ENCODE measurements around the gene BRAP.
A peak's percentile ranks its signal among the peaks of the same experiment; 100 is the strongest.
"Not testable (repeated sequence)": the region's sequence is repeated elsewhere in the genome, so short reads cannot be mapped to it uniquely, and the experiment has no call there.

Gene BRAP

DNA sequence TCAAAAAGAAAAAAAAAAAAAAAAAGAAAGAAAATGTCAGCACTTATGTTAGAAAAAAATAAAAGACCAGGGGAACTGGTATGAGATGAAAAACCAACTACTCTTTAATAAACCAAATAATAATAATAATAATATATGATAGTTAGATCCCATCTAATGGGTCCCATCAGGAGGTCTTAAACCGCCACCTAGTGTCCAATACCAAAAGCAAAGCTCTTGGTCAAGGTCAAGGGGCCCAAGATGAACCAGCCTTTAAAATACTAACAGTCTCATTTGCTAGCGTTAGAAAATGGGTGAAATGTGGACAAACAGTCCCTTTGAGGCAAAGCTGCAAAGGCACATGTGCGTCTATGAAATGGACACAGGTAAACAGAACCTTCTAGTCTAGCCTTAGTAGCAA, 12.3 kb downstream of the BRAP start:
- no peak for DNase-seq

DNA sequence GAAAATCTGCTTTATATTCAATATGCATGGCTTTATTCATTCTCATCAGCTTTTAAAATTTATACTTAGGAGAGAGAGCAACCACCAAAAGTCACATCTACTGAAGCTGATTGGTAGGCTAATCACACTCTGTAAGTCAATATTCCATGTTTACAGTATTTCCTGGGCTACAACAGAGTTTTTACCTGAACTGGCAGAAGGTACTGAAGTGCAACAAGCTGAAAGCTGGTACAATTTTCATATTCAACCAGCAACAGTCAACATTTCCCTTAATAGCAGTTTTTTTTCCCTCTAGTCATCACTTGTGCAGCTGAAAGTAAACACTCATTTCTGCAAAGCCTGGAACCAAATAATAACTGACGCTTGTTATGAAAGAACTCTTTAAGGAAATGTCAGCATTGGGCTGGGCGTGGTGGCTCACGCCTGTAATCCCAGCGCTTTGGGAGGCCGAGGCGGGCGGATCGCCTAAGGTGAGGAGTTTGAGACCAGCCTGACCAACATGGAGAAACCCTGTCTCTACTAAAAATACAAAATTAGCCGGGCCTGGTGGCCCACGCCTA, 12.9 kb downstream of the BRAP start:
- no peak for DNase-seq

DNA sequence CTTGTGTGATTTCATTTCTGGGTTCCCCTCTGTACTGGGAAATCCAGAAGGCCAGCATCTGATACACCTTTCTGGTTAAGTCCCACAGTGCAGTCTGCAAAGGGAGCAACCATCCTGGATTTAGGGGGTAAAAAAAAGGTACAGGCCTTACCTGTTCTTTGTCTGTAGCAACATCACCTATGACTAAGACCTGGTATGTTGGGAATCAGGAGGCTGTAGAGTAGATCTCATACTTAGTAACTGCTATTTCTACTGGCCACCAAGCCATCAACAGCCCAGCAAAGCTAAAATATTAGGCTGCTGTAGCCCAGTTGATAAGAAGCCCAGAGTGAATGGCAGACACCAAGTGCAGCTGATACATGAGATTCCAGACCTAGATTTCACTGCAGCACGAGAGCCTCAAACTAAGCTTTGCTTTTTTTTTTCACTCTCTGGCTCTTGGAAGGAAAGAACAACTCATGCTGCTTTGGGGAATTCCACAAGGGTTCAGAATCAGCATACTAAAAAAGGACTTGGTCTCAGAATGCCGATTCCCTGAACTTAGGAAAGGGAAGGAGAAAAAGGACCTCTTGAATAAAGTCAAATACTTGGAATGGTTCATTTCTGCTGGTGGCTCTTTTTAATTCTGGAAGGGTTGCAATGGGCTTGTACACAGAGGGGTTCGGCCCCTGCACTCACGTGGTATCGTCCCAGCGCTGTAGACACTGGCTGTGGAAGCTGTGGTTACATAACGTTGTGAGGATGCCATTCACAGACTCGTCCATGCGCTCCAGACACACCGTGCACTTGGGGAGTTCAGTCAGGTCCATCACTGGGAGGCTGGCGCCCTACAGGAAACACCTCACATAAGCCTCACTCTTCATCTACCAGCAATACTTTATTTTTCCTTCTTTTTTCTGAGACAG, 20.5 kb downstream of the BRAP start:
- no peak for DNase-seq

DNA sequence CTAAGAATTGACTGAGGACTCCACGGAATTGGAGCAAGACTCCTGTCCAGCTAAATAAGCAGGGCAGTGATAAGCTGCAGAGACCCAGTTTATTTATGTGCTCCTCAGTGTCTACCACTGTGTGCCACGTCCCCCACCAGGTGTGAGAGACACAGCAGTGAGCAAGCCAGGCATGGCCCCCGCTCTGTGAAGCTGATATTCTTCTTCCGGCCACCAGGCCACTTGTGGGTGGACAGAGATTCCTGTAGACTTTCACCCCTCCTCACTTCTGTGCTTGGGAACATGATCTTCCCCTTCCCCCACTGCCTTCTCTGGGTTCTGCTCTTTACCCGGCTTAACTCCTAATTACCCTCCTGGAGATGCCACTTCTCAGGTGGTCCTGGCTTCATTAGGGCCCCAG, 21.3 kb downstream of the BRAP start:
- DNase-seq = no peak

DNA sequence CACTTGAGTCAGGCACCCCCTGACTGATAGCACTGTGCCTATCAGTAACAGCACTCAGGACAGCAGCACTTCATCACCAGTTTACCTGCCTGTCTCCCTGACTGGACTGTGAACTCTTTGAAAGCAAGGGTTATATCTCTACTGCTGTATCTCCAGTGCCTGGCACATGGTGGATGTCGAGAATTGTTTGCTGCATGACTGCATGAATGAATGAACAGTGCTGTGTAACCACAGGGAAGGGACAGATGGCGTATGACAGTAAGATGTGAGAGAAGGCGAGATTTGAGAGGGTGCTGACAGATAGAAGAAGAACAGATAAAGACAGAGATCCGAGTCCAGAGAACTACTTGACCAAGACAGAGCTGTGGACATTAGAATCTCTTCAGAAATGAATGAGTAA, 29.7 kb downstream of the BRAP start:
- no peak for DNase-seq

DNA sequence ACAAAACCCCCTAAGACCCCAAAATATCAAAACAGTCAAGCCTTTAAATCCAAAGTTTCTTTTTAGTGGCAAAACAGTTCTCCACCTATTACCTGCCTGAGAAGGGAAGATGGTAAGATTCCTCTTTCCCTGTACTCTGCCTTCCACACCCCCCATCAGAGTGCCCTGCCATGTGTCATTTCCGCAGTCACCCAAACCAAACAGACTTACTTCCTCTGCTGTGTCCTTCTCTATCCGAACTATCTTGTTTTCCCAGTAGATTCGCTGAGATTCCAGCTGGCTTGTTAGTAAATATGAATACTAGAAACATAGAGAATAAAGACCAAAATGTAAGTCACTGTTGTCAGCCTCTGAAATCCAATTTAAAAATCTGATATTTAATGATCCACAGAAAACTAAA, 30.4 kb downstream of the BRAP start:
- DNase-seq = no peak

DNA sequence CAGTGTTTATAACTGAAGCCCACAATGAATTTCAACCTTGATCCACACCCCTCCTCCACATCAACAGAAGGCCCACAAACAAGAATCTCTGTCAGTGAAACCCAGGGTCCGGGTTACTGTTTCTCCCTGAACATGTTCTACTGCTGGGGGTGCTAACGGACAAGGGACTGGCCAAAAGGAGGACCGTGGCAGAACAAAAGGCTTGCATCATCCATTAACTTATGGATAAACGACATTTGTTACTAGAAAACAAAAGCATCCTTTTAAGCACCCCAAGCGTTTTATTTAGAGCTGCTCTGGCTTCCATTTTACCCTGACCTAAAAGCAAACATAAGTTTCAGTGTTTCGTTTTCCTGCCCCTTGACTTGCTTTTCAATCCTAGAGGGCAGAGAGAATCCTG, 32.2 kb downstream of the BRAP start:
- DNase-seq = no peak

DNA sequence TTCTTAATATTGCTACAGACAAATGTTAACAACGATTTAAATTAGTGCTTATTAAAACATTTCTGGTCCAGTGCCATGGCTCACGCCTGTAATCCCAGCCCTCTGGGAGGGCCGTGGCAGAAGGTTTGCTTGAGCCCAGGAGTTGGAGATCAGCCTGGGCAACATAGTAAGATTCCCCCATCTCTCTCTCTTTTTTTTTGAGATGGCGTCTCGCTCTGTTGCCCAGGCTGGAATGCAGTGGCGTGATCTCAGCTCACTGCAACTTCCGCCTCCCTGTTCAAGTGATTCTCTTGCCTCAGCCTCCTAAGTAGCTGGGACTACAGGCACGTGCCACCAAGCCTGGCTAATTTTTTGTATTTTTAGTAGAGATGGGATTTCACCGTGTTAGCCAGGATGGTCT, 33.2 kb downstream of the BRAP start:
- not testable (repeated sequence) for DNase-seq

DNA sequence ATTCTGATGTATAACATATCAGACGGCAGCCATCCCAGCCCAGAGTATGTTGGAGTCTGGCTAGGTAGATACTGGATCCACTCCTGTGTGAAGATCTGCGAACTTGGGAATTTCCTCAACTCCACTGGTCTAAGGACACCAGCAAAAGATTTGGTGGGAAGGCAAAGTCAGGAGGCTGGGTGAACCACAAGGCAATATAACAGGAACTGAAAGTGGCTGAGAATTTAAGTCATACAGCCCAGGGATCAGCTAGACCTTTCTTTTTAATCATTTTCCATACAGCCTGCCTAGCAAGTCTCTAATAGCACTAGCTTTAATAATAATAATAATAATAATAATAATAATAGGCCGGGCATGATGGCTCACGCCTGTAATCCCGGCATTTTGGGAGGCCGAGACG, 34.8 kb downstream of the BRAP start:
- DNase-seq = no peak

DNA sequence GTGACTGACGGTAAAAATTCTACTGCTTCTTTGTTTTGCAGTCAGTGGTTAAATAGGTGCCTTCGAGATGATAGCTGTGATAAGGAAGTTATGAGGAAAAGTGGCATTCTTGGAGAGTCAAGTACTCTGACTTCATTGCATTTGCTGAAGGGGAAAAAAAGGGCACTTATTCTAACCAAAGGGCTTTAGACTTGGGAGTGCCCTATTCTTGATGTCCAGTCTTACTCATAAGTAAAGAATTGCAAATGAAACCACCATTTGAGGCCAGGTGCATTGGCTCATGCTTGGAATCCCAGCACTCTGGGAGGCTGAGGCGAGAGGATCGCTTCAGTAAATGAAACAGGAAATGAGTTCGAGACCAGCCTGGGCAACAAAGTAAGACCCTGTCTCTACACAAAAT, 40.3 kb downstream of the BRAP start:
- no peak for DNase-seq

DNA sequence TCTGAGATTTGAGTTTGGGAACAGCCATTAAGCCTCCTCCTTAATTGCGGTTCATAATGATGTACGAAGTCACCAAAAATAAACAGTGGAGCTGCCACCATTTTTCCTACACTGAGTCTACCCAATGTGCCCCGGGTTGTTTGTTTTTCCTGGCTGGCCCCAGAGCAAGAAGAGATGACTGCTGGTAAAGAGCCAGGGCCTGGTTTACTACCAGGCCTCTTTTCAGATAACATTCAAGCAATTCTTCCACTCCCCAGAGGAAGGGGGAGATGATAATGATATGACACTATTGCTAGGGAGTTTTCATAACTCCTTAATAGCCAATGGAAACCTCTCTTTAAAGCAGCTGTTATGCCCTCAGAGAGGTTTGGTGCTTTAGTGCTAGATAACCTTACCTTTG, 42.3 kb downstream of the BRAP start:
- no peak for DNase-seq

DNA sequence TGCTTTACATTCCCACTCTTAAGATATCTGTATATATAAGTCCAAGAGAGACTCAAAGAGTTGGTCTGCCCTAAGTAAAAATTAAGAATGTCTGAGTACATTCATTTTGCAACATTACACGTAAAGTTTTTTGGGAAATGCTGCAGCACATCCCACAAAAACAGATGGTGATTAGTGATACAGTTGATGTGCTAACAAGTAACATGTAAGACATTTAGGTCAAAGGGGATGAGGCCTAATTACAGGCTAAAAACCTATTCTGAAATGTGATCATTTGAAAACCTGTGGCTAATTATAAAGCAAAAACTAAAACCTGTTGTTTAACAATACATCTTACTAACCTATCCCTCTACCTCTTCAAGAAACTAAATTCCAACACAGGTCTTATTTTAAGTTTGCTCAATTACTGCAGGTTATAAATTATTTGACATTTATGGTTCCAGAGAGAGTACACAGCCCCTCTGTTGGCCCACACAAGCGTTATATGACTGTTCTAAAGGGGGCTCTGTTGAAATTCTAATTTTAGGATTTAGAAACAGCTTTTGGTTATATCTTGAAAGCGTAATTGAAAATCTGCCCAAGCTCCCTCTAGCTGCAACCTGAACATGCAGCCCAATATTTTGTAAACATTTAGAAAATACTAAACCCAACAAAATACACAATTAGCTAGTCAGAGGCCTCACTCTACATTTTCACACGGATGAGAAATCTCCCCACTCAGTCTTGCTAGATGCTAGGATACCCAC, 42.9 kb downstream of the BRAP start:
- DNase-seq = no peak

DNA sequence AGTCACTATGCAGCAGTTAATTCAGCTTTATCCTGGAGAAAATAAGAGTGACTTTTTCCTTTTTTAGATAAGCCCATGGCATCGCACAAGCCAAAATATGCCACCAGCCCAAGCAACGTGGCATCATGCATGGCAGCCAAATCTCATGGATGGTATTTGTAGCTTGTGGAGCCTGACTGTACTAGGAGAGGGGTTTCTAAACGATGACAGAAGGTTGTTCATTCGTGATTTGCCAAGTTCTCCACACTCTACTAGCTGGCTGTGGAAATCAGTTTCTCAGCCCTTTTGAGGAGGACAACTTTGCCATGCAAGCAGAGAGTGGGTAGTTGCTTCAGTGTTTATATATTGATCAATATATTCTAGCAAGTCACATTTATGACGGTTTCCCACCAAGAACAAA, 45.2 kb downstream of the BRAP start:
- no peak for DNase-seq

DNA sequence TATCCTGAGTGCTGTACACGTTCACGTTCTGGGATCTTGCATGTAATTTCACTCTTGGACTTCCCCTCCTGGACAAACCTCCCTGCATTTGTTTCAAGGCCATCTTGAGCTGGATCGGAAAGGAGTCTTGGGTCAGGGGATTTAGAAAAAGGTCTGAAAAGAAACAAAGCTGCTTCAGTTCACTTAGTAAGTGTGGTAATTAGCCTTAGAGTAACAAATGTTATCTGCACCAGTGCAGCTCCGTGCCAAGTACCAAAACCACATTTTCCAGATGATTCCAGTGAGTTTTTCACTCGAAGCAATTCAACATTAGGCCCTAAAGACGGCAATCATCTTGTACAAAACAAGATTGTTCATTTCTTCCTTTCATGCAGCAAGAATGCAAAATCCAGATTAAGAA, 47.2 kb downstream of the BRAP start:
- DNase-seq = no peak

DNA sequence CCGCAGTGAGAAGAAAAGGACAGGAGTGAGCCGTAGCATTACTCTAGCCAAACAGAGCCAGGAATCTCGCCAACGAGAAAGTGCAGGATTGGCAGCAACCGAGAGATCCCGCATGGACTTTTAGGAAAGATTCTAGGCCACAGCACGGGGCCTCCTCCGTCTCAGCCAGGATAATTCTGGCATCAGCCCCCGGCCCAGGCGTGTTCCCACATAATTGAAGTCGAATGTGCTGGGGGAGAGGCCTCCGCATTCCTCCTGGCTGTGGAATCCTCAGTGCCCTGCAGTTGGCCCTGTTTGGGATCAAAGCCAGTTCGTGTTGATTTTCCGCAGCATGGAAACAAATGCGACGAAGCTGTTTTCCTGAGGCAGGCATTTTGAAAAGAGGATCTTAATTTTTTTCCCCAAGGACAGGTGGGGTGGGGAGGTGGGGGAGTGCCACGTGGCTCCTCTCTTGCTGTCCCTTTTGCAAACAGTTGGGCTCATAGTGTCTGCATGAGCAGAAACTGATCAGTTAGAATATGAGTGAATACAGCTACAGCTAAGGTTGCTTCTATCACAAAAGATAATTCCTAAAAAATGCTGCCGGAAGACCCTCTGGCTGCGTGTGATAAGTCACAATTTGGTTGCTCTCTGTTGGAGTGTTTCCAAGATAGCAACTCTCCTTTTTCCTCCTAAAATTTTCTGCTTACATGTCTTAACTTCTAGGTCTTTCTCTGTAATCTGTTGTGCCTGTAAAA, 49.4 kb downstream of the BRAP start:
- peak; percentile 93 for DNase-seq

DNA sequence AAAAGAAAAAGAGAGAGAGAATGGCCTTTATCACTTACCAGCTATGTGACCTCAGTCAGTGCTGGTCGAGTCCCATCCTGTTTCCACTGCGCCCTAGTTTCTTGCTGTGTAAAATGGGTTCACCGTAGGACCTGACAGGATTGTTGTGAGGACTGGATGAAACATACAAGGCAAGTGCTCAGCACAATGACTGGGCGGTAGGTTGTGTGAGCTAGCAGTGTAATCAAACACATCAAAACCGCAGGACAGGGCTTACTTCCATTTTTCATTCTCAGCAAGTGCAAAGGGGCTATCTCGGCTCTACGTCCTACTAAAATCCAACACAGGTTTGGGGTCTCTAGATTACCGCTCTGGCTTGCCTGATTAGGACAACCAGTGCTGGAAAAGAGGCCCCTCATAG, 50.2 kb downstream of the BRAP start:
- no peak for DNase-seq

DNA sequence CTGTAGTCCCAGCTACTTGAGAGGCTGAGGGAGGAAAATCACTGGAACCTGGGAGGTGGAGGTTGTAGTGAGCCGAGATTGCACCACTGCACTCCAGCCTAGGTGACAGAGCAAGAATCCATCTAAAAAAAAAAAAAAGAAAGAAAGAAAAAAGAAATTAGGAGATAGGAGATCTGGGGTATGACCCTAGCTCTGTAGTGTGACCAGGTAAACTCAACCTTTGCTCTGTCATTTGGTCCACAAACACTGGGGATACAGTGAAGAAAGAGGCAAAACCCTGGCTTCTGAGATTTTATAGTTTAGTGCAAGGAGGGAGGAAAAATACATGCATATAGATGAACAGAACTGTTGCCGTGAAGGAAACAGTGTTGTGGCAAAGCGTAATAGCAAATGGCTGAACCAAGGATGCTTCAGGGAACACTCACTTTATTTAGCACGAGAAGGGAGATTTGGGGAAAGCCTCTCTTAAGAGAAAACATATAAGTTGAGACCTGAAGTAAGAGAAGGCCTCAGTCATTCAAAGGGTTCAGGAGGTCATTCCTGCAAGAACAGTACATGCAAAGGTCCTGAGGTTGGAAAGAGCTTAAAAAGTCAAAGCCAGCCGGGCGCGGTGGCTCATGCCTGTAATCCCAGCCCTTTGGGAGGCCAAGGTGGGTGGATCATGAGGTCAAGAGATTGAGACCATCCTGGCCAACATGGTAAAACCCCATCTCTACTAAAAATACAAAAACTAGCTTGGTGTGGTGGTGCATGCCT, 57.1 kb downstream of the BRAP start:
- DNase-seq = no peak

DNA sequence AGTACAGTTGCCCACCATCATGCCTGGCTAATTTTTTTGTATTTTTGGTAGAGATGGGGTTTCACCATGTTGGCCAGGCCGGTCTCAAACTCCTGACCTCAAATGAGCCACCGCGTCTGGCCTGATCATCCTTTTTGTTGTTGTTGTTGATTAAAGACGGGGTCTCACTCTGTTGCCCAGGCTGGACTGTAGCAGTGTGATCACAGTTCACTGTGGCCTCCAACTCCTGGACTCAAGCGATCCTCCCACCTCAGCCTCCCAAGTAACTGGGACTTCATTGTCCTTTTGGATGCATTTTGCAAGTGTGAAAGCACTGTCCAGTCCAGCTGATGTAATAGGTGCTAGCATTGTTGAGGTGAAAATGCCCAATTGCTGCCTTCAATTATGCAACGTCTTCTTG, 59.5 kb downstream of the BRAP start:
- DNase-seq = no peak

DNA sequence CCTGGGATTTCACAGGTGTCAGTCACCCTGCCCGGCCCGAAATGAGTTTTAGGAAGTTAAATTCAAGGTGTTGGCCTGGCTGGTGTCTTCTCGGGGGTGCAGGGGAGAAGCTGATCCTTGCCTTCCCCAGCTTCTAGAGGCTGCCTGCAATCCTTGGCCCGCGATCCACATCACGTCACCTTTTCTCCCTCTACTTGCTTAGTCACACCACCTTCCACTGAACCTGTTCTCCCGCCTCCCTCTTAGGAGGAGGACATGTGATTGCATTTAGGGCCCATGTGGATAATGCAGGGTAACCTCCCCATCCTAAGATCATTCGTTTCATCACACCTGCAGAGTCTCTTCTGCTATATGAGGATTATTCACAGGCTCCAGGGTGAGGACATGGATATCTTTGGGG, 61.2 kb downstream of the BRAP start:
- DNase-seq = no peak

DNA sequence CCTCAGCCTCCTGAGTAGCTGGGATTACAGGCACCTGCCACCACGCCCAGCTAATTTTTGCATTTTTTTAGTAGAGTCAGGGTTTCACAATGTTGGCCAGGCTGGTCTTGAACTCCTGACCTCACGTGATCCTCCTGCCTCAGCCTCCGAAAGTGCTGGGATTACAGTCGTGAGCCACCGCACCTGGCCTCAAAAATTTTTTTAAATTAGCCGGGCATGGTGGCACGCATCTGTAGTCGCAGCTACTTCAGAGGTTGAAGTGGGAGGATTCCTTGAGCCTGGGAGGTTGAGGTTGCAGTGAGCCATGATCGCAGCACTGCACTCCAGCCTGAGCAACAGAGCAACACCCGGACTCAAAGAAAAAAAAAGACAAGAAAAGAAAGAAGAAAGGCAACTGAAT, 67.9 kb downstream of the BRAP start:
- not testable (repeated sequence) for DNase-seq

DNA sequence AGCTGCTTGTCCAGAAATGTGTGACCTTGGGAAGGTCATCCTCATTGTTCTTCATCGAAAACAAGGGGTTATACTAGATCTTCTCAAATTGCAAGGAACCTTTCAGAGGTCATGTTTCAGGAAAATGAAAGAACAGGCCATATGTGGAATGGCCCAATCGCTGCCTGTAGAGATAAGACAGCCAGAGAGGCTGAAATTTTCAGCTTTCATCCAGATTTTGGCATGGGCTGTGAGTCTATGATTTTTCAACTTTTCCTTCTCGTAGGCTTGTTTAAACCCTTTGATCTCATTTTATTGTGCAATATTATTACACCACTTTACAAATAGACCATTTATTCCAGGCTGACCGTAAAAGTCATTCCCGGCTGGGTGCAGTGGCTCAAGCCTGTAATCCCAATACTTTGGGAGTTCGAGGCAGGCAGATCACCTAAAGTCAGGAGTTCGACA, 69.6 kb downstream of the BRAP start:
- DNase-seq = no peak

DNA sequence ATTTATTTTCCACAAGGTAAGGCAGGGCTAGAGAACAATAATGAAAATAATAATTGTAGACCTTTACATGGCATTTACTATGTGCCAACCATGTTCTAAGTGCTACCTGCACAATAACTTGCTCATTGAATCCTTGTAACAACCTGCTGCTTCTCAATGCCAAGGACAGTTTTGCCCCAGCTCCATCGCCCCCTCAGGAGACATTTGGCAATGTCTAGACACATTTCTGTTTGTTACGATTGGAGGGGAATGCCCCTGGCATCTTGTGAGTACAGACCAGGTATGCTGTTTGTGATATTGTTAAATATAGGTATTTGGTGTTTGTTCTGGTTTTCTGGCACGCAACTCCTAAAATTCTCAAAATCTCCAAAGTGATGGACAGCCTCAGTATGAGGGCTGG, 78.5 kb downstream of the BRAP start:
- DNase-seq = no peak

Measured in right forelimb (tissue), 1 donor.